ENCODE data around the gene C1QL1.

GRCh38 chr17:44915862-44916780, 52.0 kb downstream of the C1QL1 start:
- no peak for TF ChIP-seq EP300 (IDR thresholded peaks at IDR 0.05)
- TF ChIP-seq, protein P1, sequence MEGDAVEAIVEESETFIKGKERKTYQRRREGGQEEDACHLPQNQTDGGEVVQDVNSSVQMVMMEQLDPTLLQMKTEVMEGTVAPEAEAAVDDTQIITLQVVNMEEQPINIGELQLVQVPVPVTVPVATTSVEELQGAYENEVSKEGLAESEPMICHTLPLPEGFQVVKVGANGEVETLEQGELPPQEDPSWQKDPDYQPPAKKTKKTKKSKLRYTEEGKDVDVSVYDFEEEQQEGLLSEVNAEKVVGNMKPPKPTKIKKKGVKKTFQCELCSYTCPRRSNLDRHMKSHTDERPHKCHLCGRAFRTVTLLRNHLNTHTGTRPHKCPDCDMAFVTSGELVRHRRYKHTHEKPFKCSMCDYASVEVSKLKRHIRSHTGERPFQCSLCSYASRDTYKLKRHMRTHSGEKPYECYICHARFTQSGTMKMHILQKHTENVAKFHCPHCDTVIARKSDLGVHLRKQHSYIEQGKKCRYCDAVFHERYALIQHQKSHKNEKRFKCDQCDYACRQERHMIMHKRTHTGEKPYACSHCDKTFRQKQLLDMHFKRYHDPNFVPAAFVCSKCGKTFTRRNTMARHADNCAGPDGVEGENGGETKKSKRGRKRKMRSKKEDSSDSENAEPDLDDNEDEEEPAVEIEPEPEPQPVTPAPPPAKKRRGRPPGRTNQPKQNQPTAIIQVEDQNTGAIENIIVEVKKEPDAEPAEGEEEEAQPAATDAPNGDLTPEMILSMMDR (IDR thresholded peaks at IDR 0.05), result no peak

Measured in ovary (tissue), 3 donors.